Keratinocyte (primary cell): ENCODE data around the gene HOXA1. TPM values are rescaled to one million over a fixed set of nuclear protein-coding genes. Genes with fewer than 3 reads are reported as not detected.

Experiments
- DNase-seq: peaks from one replicate; pipeline ENCODE4 v3.0.0-alpha.2; 2011; ENCODE audit warnings: low read depth, missing footprints, low spot score
- FAIRE-seq: peaks from 2 replicates; lab custom pipeline; 2011; peaks lifted over from hg19 to GRCh38; lab: Jason Lieb, UNC
- H2AFZ ChIP-seq: 2 replicates; pipeline ENCODE4 v1.6.0; 2012; ENCODE audit warnings: low read length, control low read depth, inconsistent platforms; ENCODE audit not compliant: control insufficient read depth
- H3K27ac ChIP-seq: 2 replicates; pipeline ENCODE4 v1.5.1; 2011; ENCODE audit warnings: low read length; ENCODE audit not compliant: control insufficient read depth, insufficient read depth
- H3K27me3 ChIP-seq: 3 replicates; pipeline ENCODE4 v1.6.0; 2011; ENCODE audit warnings: low read length; ENCODE audit not compliant: control insufficient read depth, insufficient read depth; ENCODE audit errors: extremely low read depth
- H3K36me3 ChIP-seq, 2 experiments: 2 replicates in 1 of 2; 3 replicates in 1 of 2; pipeline ENCODE4 v1.5.1; 2011; ENCODE audit warnings: low read length in 2 of 2, mild to moderate bottlenecking in 1 of 2; ENCODE audit not compliant: control insufficient read depth in 2 of 2, insufficient read depth in 2 of 2; ENCODE audit errors: extremely low read depth in 1 of 2
- H3K4me1 ChIP-seq: 3 replicates; pipeline ENCODE4 v1.5.1; 2011; ENCODE audit warnings: low read length; ENCODE audit not compliant: control insufficient read depth, insufficient read depth; ENCODE audit errors: extremely low read depth
- H3K4me2 ChIP-seq: 3 replicates; pipeline ENCODE4 v1.6.0; 2011; ENCODE audit warnings: low read depth, low read length; ENCODE audit not compliant: control insufficient read depth, insufficient read depth; ENCODE audit errors: extremely low read depth
- H3K4me3 ChIP-seq, 3 experiments: fragments of 200-600 bp in 1 of 3; sonication (generic) in 1 of 3; 2 replicates in 2 of 3; 3 replicates in 1 of 3; pipeline ENCODE4 v1.5.1; 2011 to 2016; ENCODE audit warnings: low read length in 3 of 3, mild to moderate bottlenecking in 3 of 3, control low read depth in 2 of 3, inconsistent platforms in 1 of 3, low read depth in 1 of 3, mixed read lengths in 1 of 3, mixed run types in 1 of 3, moderate library complexity in 1 of 3; ENCODE audit not compliant: control insufficient read depth in 2 of 3, insufficient read depth in 2 of 3; ENCODE audit errors: extremely low read depth in 1 of 3
- H3K79me2 ChIP-seq: 2 replicates; pipeline ENCODE4 v1.6.0; 2012; ENCODE audit warnings: low read length; ENCODE audit not compliant: control insufficient read depth, insufficient read depth
- H3K9ac ChIP-seq: 3 replicates; pipeline ENCODE4 v1.6.0; 2011; ENCODE audit warnings: low read length; ENCODE audit not compliant: control insufficient read depth, insufficient read depth; ENCODE audit errors: extremely low read depth
- H3K9me1 ChIP-seq: 3 replicates; pipeline ENCODE4 v1.6.0; 2011; ENCODE audit warnings: low read length; ENCODE audit not compliant: control insufficient read depth, insufficient read depth; ENCODE audit errors: extremely low read depth
- H3K9me3 ChIP-seq: 2 replicates; pipeline ENCODE4 v1.5.1; 2012; ENCODE audit warnings: low read depth, low read length; ENCODE audit not compliant: control insufficient read depth
- H4K20me1 ChIP-seq: 3 replicates; pipeline ENCODE4 v1.6.0; 2011; ENCODE audit warnings: low read length; ENCODE audit not compliant: control insufficient read depth, insufficient read depth; ENCODE audit errors: extremely low read depth
- EZH2 ChIP-seq: IDR thresholded peaks from one replicate; pipeline ENCODE4 v1.6.1; 2012; ENCODE audit warnings: inconsistent platforms, mild to moderate bottlenecking, low read length, moderate library complexity
- dilution Hi-C: fragments of 300-500 bp; cut with MboI; formaldehyde crosslinking; loops from one replicate; pipeline ENCODE4 v1.7.0; 2020; ENCODE audit warnings: low sequenced_read_pairs; ENCODE audit not compliant: extremely low pct_ligation_motif_present
- polyA plus RNA-seq, 5 experiments: library from polyadenylated mRNA; depleted of rRNA in 3 of 5; stranded (reverse) in 3 of 5; stranded (forward) in 1 of 5; unstranded in 1 of 5; fragments of >200 nt; gene quantifications; 1 replicate in 1 of 5; 2 replicates in 3 of 5; 3 replicates in 1 of 5; pipeline versions ENCODE4 v1.2.1 to v1.2.3, GENCODE V29; 2011 to 2012; ENCODE audit warnings: missing spikeins in 2 of 5, low read depth in 1 of 5, low replicate concordance in 1 of 5
- TF ChIP-seq, protein P1 (sequence below), 3 experiments: IDR thresholded peaks in 1 of 3; conservative IDR thresholded peaks in 1 of 3; optimal IDR thresholded peaks in 1 of 3; 2 replicates in 2 of 3; 3 replicates in 1 of 3; pipeline versions ENCODE3 to v1.5.1; 2011; ENCODE audit warnings: low read length in 3 of 3, mild to moderate bottlenecking in 3 of 3, moderate library complexity in 2 of 3, control low read depth in 1 of 3, inconsistent platforms in 1 of 3; ENCODE audit not compliant: insufficient read depth in 2 of 3; ENCODE audit errors: extremely low read depth in 1 of 3

HOXA1 gene
- polyA plus RNA-seq, 1 donor (not counting 4 experiments of a cell fraction or from before 2014, with no cell fraction given): 11.9 TPM

DNA sequence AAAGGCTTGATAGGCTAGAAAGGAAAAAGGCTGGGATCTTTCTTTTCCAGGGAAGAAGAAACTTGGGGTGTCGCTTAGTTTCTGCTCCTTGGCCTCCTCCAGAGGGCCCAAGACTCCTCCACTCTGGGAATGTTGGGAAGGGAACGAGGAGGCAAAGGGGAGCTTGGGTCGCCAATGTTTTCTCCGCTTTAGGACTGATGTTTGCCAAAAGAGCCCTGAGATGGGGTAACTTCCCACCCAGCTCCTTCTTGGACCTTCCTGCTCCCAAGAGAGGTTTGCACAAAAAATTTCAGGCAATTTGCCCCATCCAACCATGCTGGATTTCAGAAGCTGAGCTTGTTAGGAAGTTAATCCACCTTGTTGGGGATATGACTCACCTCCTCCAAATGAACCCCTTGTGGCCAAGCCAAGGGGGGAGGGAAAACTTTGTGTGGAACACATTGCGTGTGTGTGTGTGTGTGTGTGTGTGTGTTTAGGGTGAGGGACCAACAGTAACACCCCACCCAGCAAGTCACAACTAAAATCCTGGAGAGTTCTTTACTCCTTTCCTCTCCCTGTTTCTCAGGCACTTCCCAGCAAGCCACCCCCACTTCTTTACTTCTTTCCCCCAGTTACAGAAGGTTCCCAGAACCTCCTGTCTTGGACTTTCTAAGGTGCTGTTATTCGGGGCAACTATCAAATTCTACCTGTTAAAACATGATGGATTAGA lies 15.4 kb upstream of the HOXA1 start:
- TF ChIP-seq, protein P1, sequence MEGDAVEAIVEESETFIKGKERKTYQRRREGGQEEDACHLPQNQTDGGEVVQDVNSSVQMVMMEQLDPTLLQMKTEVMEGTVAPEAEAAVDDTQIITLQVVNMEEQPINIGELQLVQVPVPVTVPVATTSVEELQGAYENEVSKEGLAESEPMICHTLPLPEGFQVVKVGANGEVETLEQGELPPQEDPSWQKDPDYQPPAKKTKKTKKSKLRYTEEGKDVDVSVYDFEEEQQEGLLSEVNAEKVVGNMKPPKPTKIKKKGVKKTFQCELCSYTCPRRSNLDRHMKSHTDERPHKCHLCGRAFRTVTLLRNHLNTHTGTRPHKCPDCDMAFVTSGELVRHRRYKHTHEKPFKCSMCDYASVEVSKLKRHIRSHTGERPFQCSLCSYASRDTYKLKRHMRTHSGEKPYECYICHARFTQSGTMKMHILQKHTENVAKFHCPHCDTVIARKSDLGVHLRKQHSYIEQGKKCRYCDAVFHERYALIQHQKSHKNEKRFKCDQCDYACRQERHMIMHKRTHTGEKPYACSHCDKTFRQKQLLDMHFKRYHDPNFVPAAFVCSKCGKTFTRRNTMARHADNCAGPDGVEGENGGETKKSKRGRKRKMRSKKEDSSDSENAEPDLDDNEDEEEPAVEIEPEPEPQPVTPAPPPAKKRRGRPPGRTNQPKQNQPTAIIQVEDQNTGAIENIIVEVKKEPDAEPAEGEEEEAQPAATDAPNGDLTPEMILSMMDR (optimal IDR thresholded peaks at IDR 0.05 in 1 of 3, IDR thresholded peaks at IDR 0.05 in 1 of 3, conservative IDR thresholded peaks at IDR 0.05 in 1 of 3; ENCODE audit: extremely low read depth in 1 of 3, insufficient read depth in 2 of 3, low read length in 3 of 3): no peak
- no peak for TF ChIP-seq EZH2
- Histone ChIP-seq H3K4me1 (peaks cover 31% of the 10 kb centered on the region), H3K9me3 (no peaks in the 10 kb centered on the region), H3K4me2 (peak overlapping the region; percentile 93), H3K4me3 (peak overlapping the region in 2 of 3 experiments; percentile 62 to 72), H3K27me3 (no peaks in the 10 kb centered on the region), H3K36me3 (no peaks in the 10 kb centered on the region), H3K9me1 (no peaks in the 10 kb centered on the region), H4K20me1 (no peaks in the 10 kb centered on the region), H3K79me2 (peaks cover 32% of the 10 kb centered on the region), H3K9ac (peak overlapping the region; percentile 61), H2AFZ (no peak overlapping the region), H3K27ac (peak overlapping the region; percentile 67)
- dilution Hi-C loops: no loop called here
- DNase-seq (no peak), FAIRE-seq (peak; percentile 95)

DNA sequence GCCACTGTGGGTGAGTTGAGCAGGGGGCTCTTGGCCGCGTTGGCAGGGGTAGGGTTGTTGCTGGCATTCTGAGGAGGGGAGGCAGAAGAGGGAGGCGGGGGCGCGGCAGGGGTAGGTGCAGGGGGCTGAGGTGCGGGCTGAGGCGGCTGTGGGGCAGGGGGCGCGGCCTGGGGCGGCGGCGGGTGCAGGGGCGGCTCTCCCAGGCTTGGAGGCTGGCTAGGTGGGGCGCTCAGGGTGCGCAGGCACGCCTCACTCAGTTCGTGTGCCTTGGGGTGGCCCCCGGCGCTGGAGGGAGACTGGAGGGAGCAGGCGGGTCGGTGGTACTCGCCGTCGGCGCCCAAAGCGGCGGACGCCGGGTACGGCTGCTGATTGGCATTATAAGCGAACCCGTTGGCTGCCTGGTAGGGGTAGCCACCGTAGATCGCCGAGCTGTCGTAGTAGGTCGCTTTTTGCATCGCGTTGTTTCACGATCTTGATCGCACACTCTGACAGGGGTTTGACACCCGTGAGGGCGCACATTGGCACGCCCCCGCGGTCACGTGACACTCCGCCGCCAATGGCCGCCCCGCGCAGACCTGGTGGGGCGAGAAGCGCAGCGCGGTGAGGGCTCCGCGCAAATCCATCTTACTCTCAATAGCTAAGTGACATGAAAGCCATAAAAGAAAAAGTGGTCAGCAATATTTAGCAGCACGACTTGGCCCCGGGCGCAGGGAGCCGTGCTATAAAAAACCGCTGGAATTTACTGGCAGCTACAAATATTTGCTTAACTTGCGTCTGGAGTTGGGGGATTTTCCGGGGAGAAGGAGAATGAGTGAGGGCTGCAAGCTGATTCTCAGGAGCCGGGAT lies 14.6 kb upstream of the HOXA1 start:
- no peak for DNase-seq
- peak overlapping the region; percentile 67 for H3K27ac ChIP-seq
- peak overlapping the region; percentile 93 for H3K4me2 ChIP-seq
- no peaks in the 10 kb centered on the region for H3K36me3 ChIP-seq
- no peaks in the 10 kb centered on the region for H3K27me3 ChIP-seq
- peak overlapping the region; percentile 52 for H2AFZ ChIP-seq
- TF ChIP-seq EZH2: no peak
- TF ChIP-seq, protein P1 (optimal IDR thresholded peaks at IDR 0.05 in 1 of 3, IDR thresholded peaks at IDR 0.05 in 1 of 3, conservative IDR thresholded peaks at IDR 0.05 in 1 of 3; ENCODE audit: extremely low read depth in 1 of 3, insufficient read depth in 2 of 3, low read length in 3 of 3): no peak
- dilution Hi-C loops: no loop called here
- H3K4me1 ChIP-seq: peaks cover 31% of the 10 kb centered on the region
- no peaks in the 10 kb centered on the region for H3K9me3 ChIP-seq
- H4K20me1 ChIP-seq: no peaks in the 10 kb centered on the region
- no peaks in the 10 kb centered on the region for H3K9me1 ChIP-seq
- FAIRE-seq: peak; percentile 52
- H3K4me3 ChIP-seq: peak overlapping the region in 2 of 3 experiments; percentile 41 to 72
- peak overlapping the region; percentile 61 for H3K9ac ChIP-seq
- H3K79me2 ChIP-seq: peaks cover 32% of the 10 kb centered on the region
